GM19043 (cell line): Measurements from ENCODE around the gene DNAH8.

Experiments used
- ATAC-seq: cut with Tn5 transposase; IDR thresholded peaks from one replicate; pipeline ENCODE4 v1.9.1; 2021; ENCODE audit warnings: low read depth; ENCODE audit not compliant: unreplicated experiment

DNAH8 gene

DNA sequence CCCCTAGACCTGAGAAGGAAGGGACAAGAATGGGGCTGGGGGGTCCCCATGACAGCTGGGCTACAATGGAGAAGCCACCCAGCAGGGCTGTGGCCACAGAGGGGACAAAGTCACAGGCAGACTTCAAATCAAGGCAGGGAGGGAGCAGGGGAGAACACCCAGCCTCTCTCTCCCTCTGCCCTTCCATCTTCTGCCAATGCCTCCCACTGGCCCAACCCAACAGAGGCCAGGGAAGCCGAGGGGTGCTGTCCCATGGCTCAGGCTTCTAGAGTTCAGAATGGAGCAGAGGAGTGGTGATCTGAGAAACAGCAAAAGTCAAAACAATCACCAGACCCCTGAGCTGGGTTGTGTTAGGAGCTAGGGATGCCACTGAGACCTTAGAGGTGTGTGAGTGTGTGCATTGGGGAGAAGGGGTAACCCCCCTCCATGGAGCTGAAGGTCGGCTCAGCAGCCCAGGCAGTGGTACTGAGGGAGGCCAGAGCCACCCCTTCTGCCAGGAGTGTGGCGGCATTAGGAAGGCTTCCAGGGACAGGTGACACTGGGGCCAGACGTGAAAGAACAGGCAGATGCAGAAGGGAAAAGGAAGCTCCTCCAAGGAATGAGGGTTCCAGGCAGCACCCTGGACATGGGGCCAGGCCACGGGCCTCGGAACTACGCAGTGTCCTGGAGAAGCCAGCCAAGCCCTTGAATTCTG lies 345.5 kb downstream of the DNAH8 start:
- ATAC-seq: no peak

GRCh38 chr6:39061182-39061581 lies 346.1 kb downstream of the DNAH8 start:
- ATAC-seq: no peak

DNA sequence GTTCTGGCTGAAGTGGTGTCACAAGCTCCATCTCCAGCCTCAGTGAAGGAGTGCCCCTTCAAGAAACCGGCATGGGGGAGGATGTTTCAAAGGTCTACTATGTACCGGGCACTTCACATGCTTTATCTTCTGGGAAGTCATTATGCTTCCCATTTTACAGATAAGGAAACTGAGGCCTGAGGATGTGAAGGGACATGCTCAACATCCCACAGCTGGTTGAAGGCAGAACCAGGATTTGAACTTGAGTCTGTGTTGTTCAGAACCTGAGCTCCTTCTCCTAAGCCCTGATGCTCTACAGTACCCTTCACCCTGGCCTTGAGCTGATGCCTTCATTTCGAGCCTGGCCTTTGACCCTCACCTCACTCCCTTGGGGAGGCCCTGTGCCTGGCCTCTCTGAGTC lies 346.5 kb downstream of the DNAH8 start:
- no peak for ATAC-seq

DNA sequence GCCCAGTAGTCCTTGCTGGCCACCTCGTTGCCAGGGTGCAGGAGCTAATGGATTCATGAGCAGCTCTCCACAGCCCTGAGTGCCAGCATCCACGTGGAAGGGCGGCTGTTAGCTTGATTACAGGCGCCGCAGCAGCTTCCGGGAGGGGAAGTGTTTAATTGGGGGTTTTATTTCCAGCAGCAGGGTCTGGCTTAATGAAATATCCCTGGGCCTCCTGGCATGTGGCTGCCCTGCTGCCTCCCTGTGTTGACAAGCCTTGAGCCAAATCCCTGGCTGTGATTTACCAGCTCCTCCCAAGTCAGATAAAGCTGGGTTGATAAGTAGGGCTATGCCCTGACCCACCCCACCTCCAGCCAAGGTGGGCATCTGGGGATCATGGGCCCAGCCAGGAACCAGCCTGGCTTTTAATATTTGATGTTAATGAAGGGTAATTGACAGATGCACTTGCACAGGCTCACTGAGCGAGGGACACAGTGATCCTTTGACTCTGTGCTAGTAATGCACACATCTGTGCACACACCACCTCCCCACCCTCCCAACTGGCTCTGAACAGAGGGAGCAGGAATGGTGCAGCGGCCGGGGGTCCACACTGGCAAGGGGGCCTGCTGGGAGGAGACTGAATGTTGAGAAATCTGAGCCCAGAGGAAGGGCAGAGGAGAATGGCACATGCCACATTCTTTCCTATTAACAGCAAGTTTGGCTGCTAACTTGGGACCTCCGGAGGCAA lies 347.1 kb downstream of the DNAH8 start:
- ATAC-seq: no peak

GRCh38 chr6:39063526-39063925 lies 348.4 kb downstream of the DNAH8 start:
- ATAC-seq: no peak

DNA sequence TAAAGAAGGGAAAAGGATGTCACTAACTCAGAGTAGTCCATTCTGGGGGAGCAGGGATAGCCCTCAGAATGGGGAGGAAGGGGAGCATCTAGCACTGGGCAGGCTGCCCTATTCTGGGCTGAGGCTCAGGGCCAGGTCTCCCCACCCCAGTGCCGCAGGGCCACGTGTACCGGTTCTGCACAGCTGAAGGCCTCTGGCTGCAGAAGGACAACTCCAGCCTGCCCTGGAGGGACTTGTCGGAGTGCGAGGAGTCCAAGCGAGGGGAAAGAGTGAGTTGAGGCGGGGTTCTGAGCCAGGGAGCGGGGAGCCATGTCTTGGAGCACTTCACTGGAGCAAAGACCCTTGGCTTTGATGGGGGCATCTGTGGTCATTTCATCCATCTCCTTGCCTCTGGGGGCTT lies 350.4 kb downstream of the DNAH8 start:
- no peak for ATAC-seq

- no peak for ATAC-seq
These were observed 353.3 kb downstream of the DNAH8 start for GRCh38 chr6:39068391-39068790.

GRCh38 chr6:39072830-39073229 lies 357.7 kb downstream of the DNAH8 start:
- no peak for ATAC-seq

GRCh38 chr6:39073471-39074355 lies 358.6 kb downstream of the DNAH8 start:
- no peak for ATAC-seq

GRCh38 chr6:39074486-39074885 lies 359.4 kb downstream of the DNAH8 start:
- ATAC-seq: no peak

DNA sequence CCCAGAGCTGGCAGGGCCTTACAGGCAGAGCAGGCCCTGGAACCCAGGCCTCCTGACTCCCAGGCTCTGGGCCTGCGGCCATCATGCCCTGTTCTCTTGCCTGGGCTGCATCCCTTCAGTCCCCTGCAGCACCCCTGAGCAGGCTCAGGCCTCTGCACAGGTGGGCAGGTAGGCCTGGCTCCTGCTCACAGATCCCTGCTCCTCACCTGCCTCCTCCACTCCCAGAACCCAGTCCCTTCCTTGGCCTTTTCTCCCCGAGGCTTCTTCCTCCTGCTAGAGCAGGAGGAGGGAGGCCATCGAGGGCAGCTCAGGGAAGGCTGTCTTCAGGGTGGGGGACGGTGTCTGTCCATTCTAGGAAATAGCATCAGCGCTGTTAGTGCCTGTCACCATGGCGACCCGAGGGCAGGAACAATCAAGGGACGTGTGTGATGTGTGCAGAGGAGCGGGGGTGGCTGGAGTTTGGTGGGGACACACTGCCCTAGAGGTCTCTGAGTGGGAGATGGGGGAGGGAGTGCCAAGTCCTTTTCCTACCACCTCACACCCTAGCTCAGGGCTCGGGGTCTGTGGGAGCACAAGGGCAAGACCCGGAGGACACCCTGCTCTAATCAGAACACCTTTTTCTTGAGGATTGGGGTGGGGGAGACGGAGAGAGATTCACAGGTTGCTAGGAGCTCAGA lies 360.0 kb downstream of the DNAH8 start:
- ATAC-seq: no peak

- no peak for ATAC-seq
These were observed 360.9 kb downstream of the DNAH8 start for GRCh38 chr6:39075807-39076622.

- ATAC-seq: no peak
These were observed 361.8 kb downstream of the DNAH8 start for GRCh38 chr6:39076623-39077535.

DNA sequence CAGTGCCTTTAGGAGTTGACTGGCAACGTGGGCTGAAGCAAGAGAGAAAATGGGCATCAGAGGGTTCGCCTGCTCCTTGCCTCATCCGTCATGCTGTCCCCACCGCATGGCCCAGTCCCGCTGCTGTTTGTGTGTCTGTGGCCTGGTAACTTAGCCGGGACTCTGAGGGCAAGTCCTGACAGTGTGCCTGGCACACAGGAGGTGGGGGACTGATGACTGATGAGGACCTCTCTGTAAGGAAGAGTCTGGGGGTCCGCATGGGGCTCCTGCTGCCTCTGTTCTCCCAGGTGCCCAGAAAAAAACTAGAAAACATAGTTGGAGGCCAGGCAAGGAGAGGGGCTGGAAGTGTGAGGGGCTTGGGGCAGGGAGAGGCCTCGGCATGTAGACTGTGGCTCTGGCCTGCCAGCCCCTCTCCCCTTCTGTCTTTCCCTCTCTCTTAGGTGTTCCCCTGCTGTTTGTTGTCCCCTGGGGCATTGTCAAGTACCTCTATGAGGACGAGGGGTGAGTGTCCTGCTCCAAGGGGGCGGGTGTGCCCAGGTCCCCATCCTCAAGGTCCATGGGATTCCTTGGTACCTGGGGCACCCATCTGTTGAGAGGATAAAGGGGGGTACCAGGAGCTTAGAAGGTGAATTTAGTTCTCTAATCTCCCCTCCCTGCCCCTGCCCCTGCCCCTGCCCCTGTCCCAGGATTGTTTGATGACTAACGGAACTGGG lies 362.9 kb downstream of the DNAH8 start:
- no peak for ATAC-seq

DNA sequence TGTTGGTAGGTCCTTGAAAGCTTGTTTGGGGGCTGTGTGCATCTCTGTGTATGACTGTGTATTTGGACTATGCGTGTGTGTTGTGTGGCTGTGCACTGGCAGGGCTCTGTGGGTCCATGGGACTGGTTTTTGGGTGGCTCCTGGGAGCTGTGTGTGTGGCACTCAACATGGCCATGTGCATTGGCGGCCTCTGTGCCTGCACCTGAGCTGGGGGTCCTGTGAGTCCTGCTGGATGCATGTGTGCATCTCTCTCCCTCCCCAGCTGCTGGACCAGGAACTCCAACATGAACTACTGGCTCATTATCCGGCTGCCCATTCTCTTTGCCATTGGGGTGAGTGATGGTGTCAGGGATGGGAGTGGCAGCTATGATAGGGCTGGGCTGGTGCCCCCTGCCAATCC lies 363.6 kb downstream of the DNAH8 start:
- no peak for ATAC-seq

DNA sequence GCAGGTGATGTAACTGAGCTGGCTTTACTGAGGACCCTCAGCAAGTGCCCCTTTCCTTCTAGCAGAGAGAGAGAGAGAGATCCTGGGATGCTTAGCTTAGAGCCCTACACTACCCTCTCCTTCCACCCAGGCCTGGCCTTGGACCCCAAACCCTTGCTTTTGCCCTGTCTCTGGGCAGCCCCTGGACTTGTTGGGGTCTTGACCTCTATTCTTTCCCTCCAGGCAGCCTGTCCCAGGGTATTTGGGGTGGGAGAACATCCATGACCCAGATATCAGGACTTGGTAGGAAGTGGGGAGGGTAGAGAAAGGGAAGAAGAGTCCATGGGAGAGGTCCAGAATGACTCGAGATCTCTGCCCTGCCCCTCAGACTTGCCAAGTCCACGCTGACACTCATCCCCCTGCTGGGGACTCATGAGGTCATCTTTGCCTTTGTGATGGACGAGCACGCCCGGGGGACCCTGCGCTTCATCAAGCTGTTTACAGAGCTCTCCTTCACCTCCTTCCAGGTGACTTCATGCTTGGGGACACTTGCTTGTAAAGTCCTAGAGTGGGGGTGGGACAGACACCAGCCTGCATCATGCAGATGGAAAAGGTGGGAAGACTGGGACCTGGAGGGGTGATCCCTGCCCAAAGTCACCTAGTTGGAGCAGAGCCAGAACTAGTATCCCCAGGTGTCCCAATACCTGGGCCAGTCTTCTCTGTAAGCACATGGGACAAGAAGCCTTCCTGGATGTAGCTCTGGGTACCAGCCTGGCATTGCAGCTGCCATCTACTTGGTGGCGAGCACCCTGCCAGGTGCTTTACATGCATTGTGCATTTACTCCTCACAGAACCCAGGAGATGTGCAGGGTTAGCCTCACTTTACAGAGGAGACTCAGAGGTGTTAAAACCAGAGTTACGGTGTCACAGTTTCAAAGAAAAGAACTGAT lies 364.4 kb downstream of the DNAH8 start:
- ATAC-seq: no peak
